Glutamatergic neuron (in vitro differentiated cells): ENCODE measurements around the gene FBXO42. TPM values are rescaled to one million over a fixed set of nuclear protein-coding genes. Genes with fewer than 3 reads are reported as not detected.

Source experiments
- DNase-seq: peaks from one replicate; pipeline ENCODE4 v3.0.0; 2022
- H3K27ac Mint-ChIP-seq: one replicate; pipeline ENCODE4 v1.8.0; 2020; ENCODE audit warnings: mild to moderate bottlenecking, mixed read lengths, inconsistent platforms; ENCODE audit not compliant: unreplicated experiment
- H3K27me3 Mint-ChIP-seq: one replicate; pipeline ENCODE4 v1.8.0; 2020; ENCODE audit warnings: mild to moderate bottlenecking, moderate library complexity, mixed read lengths, inconsistent platforms; ENCODE audit not compliant: unreplicated experiment
- H3K36me3 Mint-ChIP-seq: one replicate; pipeline ENCODE4 v1.8.0; 2020; ENCODE audit warnings: mild to moderate bottlenecking, mixed read lengths, inconsistent platforms; ENCODE audit not compliant: unreplicated experiment
- H3K4me1 Mint-ChIP-seq: one replicate; pipeline ENCODE4 v1.8.0; 2020; ENCODE audit warnings: mild to moderate bottlenecking, low read depth, mixed read lengths, inconsistent platforms; ENCODE audit not compliant: unreplicated experiment
- H3K4me3 Mint-ChIP-seq: one replicate; pipeline ENCODE4 v1.8.0; 2020; ENCODE audit warnings: mild to moderate bottlenecking, mixed read lengths, inconsistent platforms; ENCODE audit not compliant: unreplicated experiment
- H3K9me3 Mint-ChIP-seq: one replicate; pipeline ENCODE4 v1.8.0; 2020; ENCODE audit warnings: mild to moderate bottlenecking, moderate library complexity, mixed read lengths, inconsistent platforms; ENCODE audit not compliant: unreplicated experiment
- total RNA-seq: library from RNA; stranded (reverse); fragmentation: NEBNext Ultra II Directional; extraction: Animal tissue kit (Norgen Biotek cat#: 25700); gene quantifications from one replicate; pipeline ENCODE4 v1.2.1, GENCODE V29; 2021; ENCODE audit not compliant: unreplicated experiment
- TF ChIP-seq, protein P1 (sequence below): fragments of 200-600 bp; sonication (generic); IDR thresholded peaks from one replicate; pipeline ENCODE4 v1.5.0; 2021; ENCODE audit not compliant: partially characterized antibody, unreplicated experiment

The FBXO42 gene
- total RNA-seq, 1 donor from 2014 or later, result 27.7 TPM

DNA sequence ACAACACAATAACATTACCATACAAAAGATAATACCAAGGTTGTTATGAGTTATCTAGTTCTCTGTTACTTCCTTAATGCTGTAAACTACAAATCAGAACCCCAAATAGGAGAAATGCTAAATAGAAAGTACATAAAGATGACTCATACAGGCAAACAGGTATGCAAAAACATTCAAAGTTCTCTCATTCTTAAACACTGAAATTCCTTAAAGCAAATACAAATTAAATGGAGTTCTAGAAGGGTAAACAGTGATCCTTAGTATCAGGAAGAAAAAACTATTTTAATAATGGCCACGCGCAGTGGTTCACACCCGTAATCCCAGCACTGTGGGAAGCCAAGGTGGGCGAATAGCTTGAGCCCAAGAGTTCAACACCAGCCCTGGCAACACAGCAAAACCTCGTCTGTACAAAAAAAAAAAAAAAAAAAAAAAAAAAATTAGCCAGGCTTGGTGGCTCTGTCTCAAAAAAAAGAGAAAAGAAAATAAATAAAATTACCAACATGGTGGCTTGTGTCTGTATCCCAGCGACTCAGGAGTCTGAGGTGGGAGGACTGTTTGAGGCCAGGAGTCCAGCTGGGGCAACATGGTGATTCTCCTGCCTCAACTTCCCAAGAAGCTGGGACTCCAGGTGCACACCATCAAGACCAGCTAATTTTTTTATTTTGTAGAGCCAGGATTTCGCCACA is 17.5 kb downstream of the FBXO42 start:
- Mint-ChIP-seq H3K4me1 (no peaks in the 10 kb centered on the region), H3K9me3 (peaks cover 3% of the 10 kb centered on the region), H3K36me3 (no peaks in the 10 kb centered on the region), H3K4me3 (no peak overlapping the region), H3K27me3 (no peaks in the 10 kb centered on the region), H3K27ac (no peak overlapping the region)
- DNase-seq, result no peak
- TF ChIP-seq, protein P1, sequence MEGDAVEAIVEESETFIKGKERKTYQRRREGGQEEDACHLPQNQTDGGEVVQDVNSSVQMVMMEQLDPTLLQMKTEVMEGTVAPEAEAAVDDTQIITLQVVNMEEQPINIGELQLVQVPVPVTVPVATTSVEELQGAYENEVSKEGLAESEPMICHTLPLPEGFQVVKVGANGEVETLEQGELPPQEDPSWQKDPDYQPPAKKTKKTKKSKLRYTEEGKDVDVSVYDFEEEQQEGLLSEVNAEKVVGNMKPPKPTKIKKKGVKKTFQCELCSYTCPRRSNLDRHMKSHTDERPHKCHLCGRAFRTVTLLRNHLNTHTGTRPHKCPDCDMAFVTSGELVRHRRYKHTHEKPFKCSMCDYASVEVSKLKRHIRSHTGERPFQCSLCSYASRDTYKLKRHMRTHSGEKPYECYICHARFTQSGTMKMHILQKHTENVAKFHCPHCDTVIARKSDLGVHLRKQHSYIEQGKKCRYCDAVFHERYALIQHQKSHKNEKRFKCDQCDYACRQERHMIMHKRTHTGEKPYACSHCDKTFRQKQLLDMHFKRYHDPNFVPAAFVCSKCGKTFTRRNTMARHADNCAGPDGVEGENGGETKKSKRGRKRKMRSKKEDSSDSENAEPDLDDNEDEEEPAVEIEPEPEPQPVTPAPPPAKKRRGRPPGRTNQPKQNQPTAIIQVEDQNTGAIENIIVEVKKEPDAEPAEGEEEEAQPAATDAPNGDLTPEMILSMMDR, result no peak

DNA sequence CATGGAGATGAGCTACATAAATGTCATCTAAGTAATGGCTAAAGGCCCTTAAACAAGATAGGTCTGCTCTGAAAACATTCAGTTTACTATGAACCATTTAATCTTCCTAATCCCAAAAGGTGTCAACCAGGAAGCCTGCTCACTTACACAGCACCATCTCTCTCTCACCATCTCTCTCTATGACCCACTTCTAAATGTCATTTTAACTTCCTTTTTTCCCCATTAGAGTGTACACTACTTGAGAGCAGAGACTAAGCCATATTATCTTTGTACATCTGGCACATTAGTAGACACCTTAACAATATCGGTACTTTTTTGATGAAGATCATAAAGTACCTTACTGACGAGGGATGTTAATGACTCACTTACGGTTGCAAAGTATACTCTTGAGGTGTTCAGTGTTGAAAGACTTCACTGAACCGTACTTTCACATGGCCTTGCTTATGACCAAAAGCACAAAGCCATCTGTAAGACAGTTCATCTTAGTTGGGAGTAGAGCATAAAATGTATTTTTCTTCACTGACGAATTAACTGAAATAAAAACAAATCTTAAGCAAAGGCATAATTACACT is 25.4 kb downstream of the FBXO42 start:
- H3K4me3 Mint-ChIP-seq, result no peak overlapping the region
- no peaks in the 10 kb centered on the region for H3K27me3 Mint-ChIP-seq
- TF ChIP-seq, protein P1, result no peak
- H3K27ac Mint-ChIP-seq, result no peak overlapping the region
- DNase-seq, result no peak
- peaks cover 2% of the 10 kb centered on the region for H3K4me1 Mint-ChIP-seq
- H3K36me3 Mint-ChIP-seq, result no peaks in the 10 kb centered on the region
- H3K9me3 Mint-ChIP-seq, result no peaks in the 10 kb centered on the region

DNA sequence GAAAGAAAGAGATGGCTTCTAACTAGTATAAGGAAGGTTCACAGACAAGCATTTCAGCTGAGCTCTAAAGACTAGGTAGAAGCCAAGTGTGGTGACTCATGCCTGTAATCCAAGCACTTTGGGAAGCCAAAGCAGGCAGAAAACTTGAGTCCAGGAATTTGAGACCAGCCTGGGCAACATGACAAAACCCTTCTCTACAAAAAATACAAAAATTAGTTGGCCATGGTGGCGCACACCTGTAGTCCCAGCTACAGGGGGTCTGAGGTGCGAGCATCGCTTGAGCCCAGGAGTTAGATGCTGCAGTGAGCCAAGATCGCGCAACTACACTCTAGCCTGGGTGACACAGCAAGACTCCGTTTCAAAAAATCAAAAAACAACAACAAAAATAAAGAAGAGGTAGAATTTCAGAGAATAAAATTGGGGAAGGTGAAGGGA is 27.8 kb downstream of the FBXO42 start:
- TF ChIP-seq, protein P1, result no peak
- H3K36me3 Mint-ChIP-seq, result no peaks in the 10 kb centered on the region
- H3K27ac Mint-ChIP-seq, result no peak overlapping the region
- no peak for DNase-seq
- H3K4me1 Mint-ChIP-seq, result peaks cover 2% of the 10 kb centered on the region
- H3K4me3 Mint-ChIP-seq, result no peak overlapping the region
- H3K9me3 Mint-ChIP-seq, result no peaks in the 10 kb centered on the region
- H3K27me3 Mint-ChIP-seq, result no peaks in the 10 kb centered on the region

DNA sequence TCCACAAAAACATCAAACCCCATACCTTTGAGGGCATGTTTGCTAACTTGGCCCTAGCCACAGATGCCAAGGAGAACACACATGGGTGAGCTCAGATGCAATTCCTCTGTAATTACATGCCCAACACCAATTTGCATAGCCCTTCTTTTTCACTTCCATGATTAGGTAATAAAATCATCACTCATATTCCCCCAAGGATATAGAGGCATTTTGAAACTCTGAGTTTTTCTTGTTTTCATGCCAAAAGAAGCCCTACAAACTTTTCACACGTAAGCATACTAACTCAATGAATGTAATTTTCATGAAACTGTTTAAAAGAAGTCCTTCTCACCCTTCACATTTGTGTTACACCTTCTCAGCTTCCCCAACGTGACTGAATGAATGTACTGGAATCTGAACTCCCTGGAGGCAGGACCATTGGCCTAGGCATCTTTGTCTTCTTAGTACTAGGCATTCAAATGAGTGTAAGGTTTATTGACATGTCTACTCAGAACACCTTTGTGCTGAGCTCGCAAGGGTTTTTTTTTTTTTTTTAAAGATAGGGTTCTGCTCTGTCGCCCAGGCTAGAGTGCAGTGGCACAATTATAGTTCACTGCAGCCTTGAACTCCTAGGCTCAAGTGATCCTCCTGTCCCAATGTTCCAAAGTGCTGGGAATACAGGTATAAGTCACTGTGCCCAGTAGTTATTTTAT is 31.0 kb downstream of the FBXO42 start:
- TF ChIP-seq, protein P1, result no peak
- no peak overlapping the region for H3K27ac Mint-ChIP-seq

DNA sequence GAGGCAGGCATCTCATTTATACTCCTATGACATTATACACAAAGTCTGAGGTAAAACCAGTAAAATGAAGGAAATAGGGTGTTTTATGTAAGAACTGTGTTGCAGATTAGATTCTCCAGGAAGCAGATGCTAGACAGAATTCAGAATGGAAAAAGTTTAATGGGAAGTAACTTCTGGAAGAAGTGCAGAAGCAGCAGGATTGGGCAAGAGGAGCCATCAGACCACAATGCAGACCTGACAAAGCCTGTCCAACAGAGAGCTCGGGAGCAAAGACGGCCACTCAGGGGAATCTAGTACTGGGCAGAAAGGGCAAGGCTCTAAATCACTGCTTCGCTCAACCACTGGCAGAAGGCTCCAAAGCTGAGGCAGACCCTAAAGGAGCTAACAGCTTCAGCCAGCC is 33.7 kb downstream of the FBXO42 start:
- DNase-seq, result no peak
- Mint-ChIP-seq H3K27ac (no peak overlapping the region), H3K9me3 (no peaks in the 10 kb centered on the region), H3K27me3 (peaks cover 2% of the 10 kb centered on the region), H3K4me3 (no peak overlapping the region), H3K4me1 (peaks cover 2% of the 10 kb centered on the region), H3K36me3 (no peaks in the 10 kb centered on the region)
- TF ChIP-seq, protein P1, result no peak

More for the DNA sequence above, 31.0 kb downstream of the FBXO42 start:
- H3K27me3 Mint-ChIP-seq, result peaks cover 2% of the 10 kb centered on the region
- DNase-seq, result no peak
- no peak overlapping the region for H3K4me3 Mint-ChIP-seq
- H3K36me3 Mint-ChIP-seq, result no peaks in the 10 kb centered on the region
- no peaks in the 10 kb centered on the region for H3K9me3 Mint-ChIP-seq
- peaks cover 4% of the 10 kb centered on the region for H3K4me1 Mint-ChIP-seq
